NOMO-1 treated with dmso at 0.1 percent for 144 hours (cell line): ENCODE data around the gene TRIM10.

Experiments used
- DNase-seq: peaks from one replicate; lab custom pipeline; 2025; ENCODE audit not compliant: unreplicated experiment; lab: John Stamatoyannopoulos, UW

TRIM10 gene

GRCh38 chr6:30160785-30161531 is at the start of gene TRIM10:
Gene TRIM10, minus strand, starts transcription at chr6:30161211. Its CDS starts 353 bp downstream, at chr6:30160858.
- DNase-seq, result no peak

GRCh38 chr6:30207619-30208295 is 46.7 kb upstream of the TRIM10 start:
- no peak for DNase-seq

- DNase-seq, result no peak
These were observed 46.0 kb upstream of the TRIM10 start for GRCh38 chr6:30206799-30207618.

- DNase-seq, result no peak
These were observed 45.1 kb upstream of the TRIM10 start for GRCh38 chr6:30206152-30206551.

- DNase-seq, result no peak
These were observed 43.1 kb upstream of the TRIM10 start for GRCh38 chr6:30204116-30204515.

- DNase-seq, result no peak
These were observed 41.4 kb upstream of the TRIM10 start for GRCh38 chr6:30202366-30202765.

- peak; percentile 76 for DNase-seq
These were observed 39.7 kb upstream of the TRIM10 start for GRCh38 chr6:30200551-30201281.

GRCh38 chr6:30198166-30199084 is 37.4 kb upstream of the TRIM10 start:
- no peak for DNase-seq

GRCh38 chr6:30196376-30196775 is 35.4 kb upstream of the TRIM10 start:
- DNase-seq, result no peak

- DNase-seq, result no peak
These were observed 34.9 kb upstream of the TRIM10 start for GRCh38 chr6:30195951-30196350.

- DNase-seq, result no peak
These were observed 34.0 kb upstream of the TRIM10 start for GRCh38 chr6:30194797-30195690.

GRCh38 chr6:30192076-30192475 is 31.1 kb upstream of the TRIM10 start:
- no peak for DNase-seq

GRCh38 chr6:30188541-30188940 is 27.5 kb upstream of the TRIM10 start:
- DNase-seq, result no peak

- DNase-seq, result no peak
These were observed 25.0 kb upstream of the TRIM10 start for GRCh38 chr6:30185846-30186484.

GRCh38 chr6:30184417-30185031 is 23.5 kb upstream of the TRIM10 start:
- no peak for DNase-seq

- DNase-seq, result no peak
These were observed 19.1 kb upstream of the TRIM10 start for GRCh38 chr6:30180145-30180544.

GRCh38 chr6:30178837-30179236 is 17.8 kb upstream of the TRIM10 start:
- DNase-seq, result no peak

GRCh38 chr6:30175765-30176164 is 14.8 kb upstream of the TRIM10 start:
- DNase-seq, result no peak
